GM10248 (cell line): ENCODE data around the gene WIPF3.

Source experiments
- CTCF ChIA-PET: fragments of 300-600 bp; sonication (Branson Sonifier 250); formaldehyde crosslinking; extraction: SDS; loops from one replicate; lab custom pipeline; 2021; ENCODE audit warnings: antibody characterized with exemption; lab: Yijun Ruan, JAX
- POLR2A ChIA-PET: fragments of 350-650 bp; sonication (Branson Sonifier 250); formaldehyde crosslinking; extraction: SDS; loops from one replicate; lab custom pipeline; 2020; ENCODE audit warnings: antibody characterized with exemption; lab: Yijun Ruan, JAX
- DNase-seq: peaks from one replicate; pipeline ENCODE4 v3.0.0; 2012; ENCODE audit errors: extremely low spot score
- CTCF ChIP-seq: IDR thresholded peaks from 2 replicates; pipeline ENCODE4 v1.5.1; 2012; ENCODE audit warnings: mild to moderate bottlenecking, low read depth; ENCODE audit errors: extremely low read depth, missing control alignments, control extremely low read depth

Gene WIPF3

GRCh38 chr7:29926741-29927140 lies 120.4 kb downstream of the WIPF3 start:
- ChIA-PET POLR2A (no interaction called here), CTCF (no interaction called here)
- TF ChIP-seq CTCF, result no peak
- no peak for DNase-seq

GRCh38 chr7:29929018-29929807 lies 122.9 kb downstream of the WIPF3 start:
- no peak for TF ChIP-seq CTCF
- ChIA-PET POLR2A (no interaction called here), CTCF (interaction anchor here (1.3 to 4.5 kb wide), 2 partner anchors 8 to 27 kb away, joined by 3 to 34 read pairs; no protein-coding TSS in a partner anchor)
- no peak for DNase-seq

- CTCF ChIA-PET, result interaction anchor here (1.0 to 2.5 kb wide), 4 partner anchors 15 to 139 kb away, joined by 3 to 15 read pairs (median 4); no protein-coding TSS in a partner anchor
- DNase-seq, result no peak
- POLR2A ChIA-PET, result no interaction called here
- no peak for TF ChIP-seq CTCF
Measured at GRCh38 chr7:29935111-29935510, 128.8 kb downstream of the WIPF3 start.

GRCh38 chr7:29937132-29937531 lies 130.8 kb downstream of the WIPF3 start:
- POLR2A ChIA-PET, result no interaction called here
- TF ChIP-seq CTCF, result no peak
- DNase-seq, result no peak
- CTCF ChIA-PET, result interaction anchor here (1.0 kb wide), 1 partner anchor 13 kb away, joined by 3 read pairs; no protein-coding TSS in a partner anchor

GRCh38 chr7:29940199-29940598 lies 133.9 kb downstream of the WIPF3 start:
- CTCF ChIA-PET, result interaction anchor here (0.7 to 1.4 kb wide), 4 partner anchors 8 to 36 kb away, joined by 3 to 4 read pairs (median 4); no protein-coding TSS in a partner anchor
- POLR2A ChIA-PET, result no interaction called here
- DNase-seq, result no peak
- no peak for TF ChIP-seq CTCF

GRCh38 chr7:29945259-29945809 lies 139.0 kb downstream of the WIPF3 start:
- DNase-seq, result no peak
- ChIA-PET POLR2A (no interaction called here), CTCF (interaction anchor here (0.9 to 2.2 kb wide), 3 partner anchors 11 to 30 kb away, joined by 3 to 10 read pairs (median 3); no protein-coding TSS in a partner anchor)
- no peak for TF ChIP-seq CTCF
